Fibroblast of lung (primary cell): Measurements from ENCODE around the gene TUG1. TPM values are rescaled to one million over a fixed set of nuclear protein-coding genes. Genes with fewer than 3 reads are reported as not detected.

Source experiments
- DNase-seq, 2 donors: peaks; one replicate each; pipeline versions ENCODE4 v3.0.0 to v3.0.0-alpha.2; 2010; ENCODE audit warnings: low read depth in 2 of 2
- H2AFZ ChIP-seq: 2 replicates; pipeline ENCODE4 v1.5.1; 2012; ENCODE audit warnings: low read length, control low read depth, inconsistent platforms
- H3K27ac ChIP-seq: 2 replicates; pipeline ENCODE4 v1.5.1; 2011; ENCODE audit warnings: low read length, control low read depth; ENCODE audit not compliant: insufficient read depth
- H3K27me3 ChIP-seq: 2 replicates; pipeline ENCODE4 v1.5.1; 2011; ENCODE audit warnings: mild to moderate bottlenecking, low read length; ENCODE audit not compliant: control insufficient read depth, insufficient read depth
- H3K36me3 ChIP-seq: 2 replicates; pipeline ENCODE4 v1.5.1; 2011; ENCODE audit warnings: low read length; ENCODE audit not compliant: control insufficient read depth, insufficient read depth
- H3K4me1 ChIP-seq: 2 replicates; pipeline ENCODE4 v1.5.1; 2011; ENCODE audit warnings: low read length; ENCODE audit not compliant: control insufficient read depth, insufficient read depth; ENCODE audit errors: extremely low read depth
- H3K4me2 ChIP-seq: 2 replicates; pipeline ENCODE4 v1.5.1; 2011; ENCODE audit warnings: low read length, control low read depth; ENCODE audit not compliant: insufficient read depth; ENCODE audit errors: extremely low read depth
- H3K4me3 ChIP-seq, 4 experiments: fragments of 200-600 bp in 1 of 4; sonication (generic) in 1 of 4; replicated peaks in 1 of 4; 2 replicates each; pipeline ENCODE4 v1.5.1; 2011 to 2016; ENCODE audit warnings: low read length in 4 of 4, low read depth in 3 of 4, mild to moderate bottlenecking in 3 of 4, control low read depth in 2 of 4, inconsistent platforms in 1 of 4, mixed read lengths in 1 of 4; ENCODE audit not compliant: insufficient read depth in 1 of 4; ENCODE audit errors: control extremely low read depth in 1 of 4
- H3K79me2 ChIP-seq: 2 replicates; pipeline ENCODE4 v1.5.1; 2012; ENCODE audit warnings: mild to moderate bottlenecking, low read length, inconsistent platforms; ENCODE audit not compliant: control insufficient read depth, insufficient read depth
- H3K9ac ChIP-seq: 2 replicates; pipeline ENCODE4 v1.5.1; 2011; ENCODE audit warnings: mild to moderate bottlenecking, low read length, control low read depth; ENCODE audit not compliant: insufficient read depth
- H3K9me3 ChIP-seq: 2 replicates; pipeline ENCODE4 v1.5.1; 2012; ENCODE audit warnings: low read depth, low read length; ENCODE audit not compliant: control insufficient read depth, insufficient read depth
- H4K20me1 ChIP-seq: 2 replicates; pipeline ENCODE4 v1.5.1; 2011; ENCODE audit warnings: low read length; ENCODE audit not compliant: control insufficient read depth, insufficient read depth; ENCODE audit errors: extremely low read depth
- CTCF ChIP-seq, 2 donors: IDR thresholded peaks in 1 of 2; conservative IDR thresholded peaks in 1 of 2; 1 replicate in 1 of 2; 2 replicates in 1 of 2; pipeline ENCODE4 v1.5.1; 2011 to 2012; ENCODE audit warnings: low read length in 2 of 2, control low read depth in 1 of 2, inconsistent platforms in 1 of 2, low read depth in 1 of 2, mild to moderate bottlenecking in 1 of 2
- EZH2 ChIP-seq: IDR thresholded peaks from 2 replicates; pipeline ENCODE4 v1.5.1; 2012; ENCODE audit warnings: low read length, control low read depth, mild to moderate bottlenecking; ENCODE audit errors: missing control alignments
- polyA plus RNA-seq, 2 donors: library from polyadenylated mRNA; depleted of rRNA in 1 of 2; stranded (reverse) in 1 of 2; unstranded in 1 of 2; fragments of >200 nt; gene quantifications; 2 replicates each; pipeline ENCODE4 v1.2.1, GENCODE V29; 2011 to 2012; ENCODE audit warnings: missing spikeins in 1 of 2
- total RNA-seq: library from RNA; depleted of rRNA; stranded (reverse); fragments of >200 nt; gene quantifications from 2 replicates; pipeline ENCODE4 v1.2.1, GENCODE V29; 2014

TUG1 gene
- total and polyA plus RNA-seq, 2 donors (not counting 1 experiment from before 2014, with no cell fraction given): 39.5 to 114 TPM

DNA sequence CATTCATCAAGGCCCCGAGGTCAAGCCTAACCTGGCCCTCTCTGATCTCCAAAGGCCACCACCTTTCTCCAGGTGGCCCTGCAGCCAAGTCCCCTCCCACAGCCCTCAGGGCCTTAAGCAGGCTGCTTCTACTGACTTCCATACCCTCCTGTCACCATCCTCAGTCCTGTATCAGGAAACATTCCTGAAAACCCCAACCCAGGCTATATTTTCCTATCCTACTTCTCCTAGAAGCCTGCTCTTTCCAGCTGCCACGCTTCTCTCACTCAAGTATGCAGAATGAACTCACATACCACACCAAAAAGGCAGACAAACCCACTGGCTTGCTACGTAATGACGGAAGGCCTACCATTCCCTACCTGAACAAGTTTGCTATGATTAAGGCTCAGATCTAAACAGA lies 24.1 kb upstream of the TUG1 start:
- TF ChIP-seq EZH2: no peak
- no peak for TF ChIP-seq CTCF (conservative IDR thresholded peaks at IDR 0.05 in 1 of 2, IDR thresholded peaks at IDR 0.05 in 1 of 2; ENCODE audit: low read depth in 1 of 2, low read length in 2 of 2)
- Histone ChIP-seq H4K20me1 (no peaks in the 10 kb centered on the region), H3K9ac (no peak overlapping the region), H3K4me3 (no peak overlapping the region), H3K36me3 (peaks cover 31% of the 10 kb centered on the region), H2AFZ (no peak overlapping the region), H3K27ac (no peak overlapping the region), H3K79me2 (no peaks in the 10 kb centered on the region), H3K4me2 (no peak overlapping the region), H3K4me1 (no peaks in the 10 kb centered on the region), H3K27me3 (no peaks in the 10 kb centered on the region), H3K9me3 (no peaks in the 10 kb centered on the region)
- DNase-seq: no peak

DNA sequence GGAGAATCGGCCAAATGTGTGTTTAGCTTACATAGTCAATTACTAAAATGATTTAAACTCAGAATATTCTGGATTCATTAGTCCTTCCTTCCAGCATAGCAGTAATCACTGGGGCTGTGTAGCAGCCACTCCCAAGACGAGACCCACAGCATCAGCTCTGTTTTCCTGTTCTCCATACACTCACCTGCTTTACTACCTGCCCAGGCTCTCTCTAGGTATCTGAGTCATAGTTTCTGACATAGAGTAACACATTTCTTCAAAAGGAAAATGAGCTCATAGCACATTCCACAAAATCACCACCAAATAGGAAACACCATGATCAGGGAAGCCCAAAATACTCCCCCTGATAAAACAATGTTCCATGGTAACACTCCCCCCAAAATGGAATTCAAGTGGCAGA lies 23.4 kb upstream of the TUG1 start:
- TF ChIP-seq EZH2: no peak
- no peak for TF ChIP-seq CTCF (conservative IDR thresholded peaks at IDR 0.05 in 1 of 2, IDR thresholded peaks at IDR 0.05 in 1 of 2; ENCODE audit: low read depth in 1 of 2, low read length in 2 of 2)

DNA sequence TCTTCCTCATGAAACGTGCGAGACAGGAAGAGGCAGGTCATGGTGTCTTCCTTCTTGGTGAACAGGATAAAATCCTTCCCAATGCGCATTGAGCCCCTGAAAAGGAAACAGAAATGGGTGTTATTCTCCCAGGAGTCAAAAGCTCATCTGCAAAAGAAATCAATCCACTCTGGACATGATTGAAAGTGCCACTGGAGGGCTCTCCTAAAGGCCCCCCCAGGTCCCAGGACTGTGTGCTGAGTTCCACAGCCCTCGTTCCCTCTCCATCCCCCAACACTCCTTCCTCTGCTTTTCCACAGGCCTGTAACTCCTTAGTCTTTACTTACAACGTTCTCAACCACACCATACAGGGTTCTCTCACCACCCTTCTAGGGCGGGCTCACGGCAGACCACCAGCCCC lies 22.7 kb upstream of the TUG1 start:
- Histone ChIP-seq H3K9ac (no peak overlapping the region), H3K4me1 (no peaks in the 10 kb centered on the region), H3K9me3 (no peaks in the 10 kb centered on the region), H4K20me1 (no peaks in the 10 kb centered on the region), H3K36me3 (peaks cover 30% of the 10 kb centered on the region), H3K79me2 (no peaks in the 10 kb centered on the region), H3K27ac (no peak overlapping the region), H3K27me3 (no peaks in the 10 kb centered on the region), H3K4me3 (no peak overlapping the region), H3K4me2 (no peak overlapping the region), H2AFZ (no peak overlapping the region)
- DNase-seq: no peak
- TF ChIP-seq EZH2: no peak
- no peak for TF ChIP-seq CTCF (conservative IDR thresholded peaks at IDR 0.05 in 1 of 2, IDR thresholded peaks at IDR 0.05 in 1 of 2; ENCODE audit: low read depth in 1 of 2, low read length in 2 of 2)

More for the DNA sequence above, 23.4 kb upstream of the TUG1 start:
- Histone ChIP-seq H3K79me2 (no peaks in the 10 kb centered on the region), H3K4me3 (no peak overlapping the region), H3K27me3 (no peaks in the 10 kb centered on the region), H2AFZ (no peak overlapping the region), H3K9ac (no peak overlapping the region), H3K4me2 (no peak overlapping the region), H4K20me1 (no peaks in the 10 kb centered on the region), H3K27ac (no peak overlapping the region), H3K36me3 (peaks cover 30% of the 10 kb centered on the region), H3K4me1 (no peaks in the 10 kb centered on the region), H3K9me3 (no peaks in the 10 kb centered on the region)
- DNase-seq: no peak
